Measurements from ENCODE around the gene UNC5C.

The UNC5C gene

DNA sequence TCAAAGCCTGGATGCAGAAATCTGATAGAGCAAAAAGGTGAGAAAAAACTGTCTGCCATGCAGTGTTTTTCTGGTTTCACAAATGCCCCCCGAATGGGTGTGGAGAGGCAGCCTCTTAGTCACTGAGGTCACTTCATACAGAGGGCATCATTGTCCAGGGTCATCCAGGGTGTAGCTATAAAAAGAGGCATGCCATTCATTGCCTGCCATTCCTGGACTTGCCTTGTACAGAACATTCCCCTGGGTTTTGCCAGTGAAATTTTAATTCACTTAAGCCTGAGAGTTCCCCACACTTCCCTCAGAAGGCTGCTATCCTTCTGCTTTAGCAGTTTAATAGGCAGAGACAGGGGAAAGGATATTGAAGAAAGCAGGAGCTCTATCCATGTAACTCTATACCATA lies 230.3 kb downstream of the UNC5C start:
- TF ChIP-seq, protein P1, sequence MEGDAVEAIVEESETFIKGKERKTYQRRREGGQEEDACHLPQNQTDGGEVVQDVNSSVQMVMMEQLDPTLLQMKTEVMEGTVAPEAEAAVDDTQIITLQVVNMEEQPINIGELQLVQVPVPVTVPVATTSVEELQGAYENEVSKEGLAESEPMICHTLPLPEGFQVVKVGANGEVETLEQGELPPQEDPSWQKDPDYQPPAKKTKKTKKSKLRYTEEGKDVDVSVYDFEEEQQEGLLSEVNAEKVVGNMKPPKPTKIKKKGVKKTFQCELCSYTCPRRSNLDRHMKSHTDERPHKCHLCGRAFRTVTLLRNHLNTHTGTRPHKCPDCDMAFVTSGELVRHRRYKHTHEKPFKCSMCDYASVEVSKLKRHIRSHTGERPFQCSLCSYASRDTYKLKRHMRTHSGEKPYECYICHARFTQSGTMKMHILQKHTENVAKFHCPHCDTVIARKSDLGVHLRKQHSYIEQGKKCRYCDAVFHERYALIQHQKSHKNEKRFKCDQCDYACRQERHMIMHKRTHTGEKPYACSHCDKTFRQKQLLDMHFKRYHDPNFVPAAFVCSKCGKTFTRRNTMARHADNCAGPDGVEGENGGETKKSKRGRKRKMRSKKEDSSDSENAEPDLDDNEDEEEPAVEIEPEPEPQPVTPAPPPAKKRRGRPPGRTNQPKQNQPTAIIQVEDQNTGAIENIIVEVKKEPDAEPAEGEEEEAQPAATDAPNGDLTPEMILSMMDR (IDR thresholded peaks at IDR 0.05; ENCODE audit: insufficient read depth, low read depth, low read length, missing control alignments) = no peak
- H3K4me3 ChIP-seq (ENCODE audit: low read depth, low read length) = no peak overlapping the region
- DNase-seq (ENCODE audit: low read depth) = no peak

GRCh38 chr4:95318044-95318443 lies 230.7 kb downstream of the UNC5C start:
- TF ChIP-seq, protein P1 (IDR thresholded peaks at IDR 0.05; ENCODE audit: insufficient read depth, low read depth, low read length, missing control alignments) = no peak
- DNase-seq (ENCODE audit: low read depth) = no peak
- H3K4me3 ChIP-seq (ENCODE audit: low read depth, low read length) = no peak overlapping the region

GRCh38 chr4:95317085-95317793 lies 231.5 kb downstream of the UNC5C start:
- no peak overlapping the region for H3K4me3 ChIP-seq (ENCODE audit: low read depth, low read length)
- TF ChIP-seq, protein P1 (IDR thresholded peaks at IDR 0.05; ENCODE audit: insufficient read depth, low read depth, low read length, missing control alignments) = no peak
- DNase-seq (ENCODE audit: low read depth) = no peak

- TF ChIP-seq, protein P1 (IDR thresholded peaks at IDR 0.05; ENCODE audit: insufficient read depth, low read depth, low read length, missing control alignments) = no peak
- DNase-seq (ENCODE audit: low read depth) = no peak
- no peak overlapping the region for H3K4me3 ChIP-seq (ENCODE audit: low read depth, low read length)
Measured at GRCh38 chr4:95314573-95314972, 234.2 kb downstream of the UNC5C start.

GRCh38 chr4:95304898-95305297 lies 243.9 kb downstream of the UNC5C start:
- TF ChIP-seq, protein P1 (IDR thresholded peaks at IDR 0.05; ENCODE audit: insufficient read depth, low read depth, low read length, missing control alignments) = no peak
- DNase-seq (ENCODE audit: low read depth) = no peak

GRCh38 chr4:95300304-95300703 lies 248.5 kb downstream of the UNC5C start:
- TF ChIP-seq, protein P1 (IDR thresholded peaks at IDR 0.05; ENCODE audit: insufficient read depth, low read depth, low read length, missing control alignments) = no peak
- H3K4me3 ChIP-seq (ENCODE audit: low read depth, low read length) = no peak overlapping the region
- DNase-seq (ENCODE audit: low read depth) = no peak

More at GRCh38 chr4:95304898-95305297, 243.9 kb downstream of the UNC5C start:
- no peak overlapping the region for H3K4me3 ChIP-seq (ENCODE audit: low read depth, low read length)

DNA sequence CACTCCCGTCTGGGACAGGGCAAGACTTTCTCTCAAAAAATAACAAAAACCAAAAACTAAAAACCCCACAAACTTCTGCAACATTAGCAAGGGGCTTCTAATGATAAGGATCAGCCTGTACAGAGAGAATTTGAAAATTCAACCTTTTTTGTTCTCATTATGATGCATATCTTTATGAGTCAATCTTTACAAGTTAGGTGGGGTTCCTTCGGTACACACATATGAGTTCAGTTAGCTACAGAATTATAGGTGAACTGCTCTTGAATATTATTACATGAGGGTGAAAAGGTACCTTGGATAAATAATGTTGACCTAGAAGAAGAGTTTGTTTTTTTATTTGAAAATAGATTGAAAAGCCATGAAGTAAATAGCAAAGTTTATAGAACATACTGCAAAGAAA lies 252.7 kb downstream of the UNC5C start:
- DNase-seq (ENCODE audit: low read depth) = no peak
- TF ChIP-seq, protein P1 (IDR thresholded peaks at IDR 0.05; ENCODE audit: insufficient read depth, low read depth, low read length, missing control alignments) = no peak
- H3K4me3 ChIP-seq (ENCODE audit: low read depth, low read length) = no peak overlapping the region

All from GM12865 (cell line).